ENCODE data around the gene PLA2G4F.

The PLA2G4F gene

GRCh38 chr15:42133886-42134502 lies 22.4 kb downstream of the PLA2G4F start:
- TF ChIP-seq CTCF (IDR thresholded peaks at IDR 0.05): peak; percentile 33
- H3K27me3 ChIP-seq (ENCODE audit: control insufficient read depth, insufficient read depth, low read length): no peaks in the 10 kb centered on the region

GRCh38 chr15:42133356-42133755 lies 23.1 kb downstream of the PLA2G4F start:
- Histone ChIP-seq H3K36me3 (ENCODE audit: control insufficient read depth, insufficient read depth, low read length) (no peaks in the 10 kb centered on the region), H3K4me1 (no peaks in the 10 kb centered on the region), H3K27ac (no peak overlapping the region), H3K27me3 (ENCODE audit: control insufficient read depth, insufficient read depth, low read length) (no peaks in the 10 kb centered on the region), H3K9me3 (ENCODE audit: control insufficient read depth, low read length) (no peaks in the 10 kb centered on the region), H3K4me3 (ENCODE audit: low read depth, low read length) (no peak overlapping the region), H3K4me2 (ENCODE audit: low read length) (no peak overlapping the region), H2AFZ (no peak overlapping the region), H3K79me2 (no peaks in the 10 kb centered on the region), H3K9ac (no peak overlapping the region)
- TF ChIP-seq CTCF (IDR thresholded peaks at IDR 0.05): no peak

More at GRCh38 chr15:42133886-42134502, 22.4 kb downstream of the PLA2G4F start:
- no peaks in the 10 kb centered on the region for H3K4me1 ChIP-seq
- no peaks in the 10 kb centered on the region for H3K9me3 ChIP-seq (ENCODE audit: control insufficient read depth, low read length)
- no peak overlapping the region for H3K4me2 ChIP-seq (ENCODE audit: low read length)
- H3K79me2 ChIP-seq: no peaks in the 10 kb centered on the region
- H3K4me3 ChIP-seq (ENCODE audit: low read depth, low read length): no peak overlapping the region
- no peak overlapping the region for H2AFZ ChIP-seq
- H3K9ac ChIP-seq: no peak overlapping the region
- H3K36me3 ChIP-seq (ENCODE audit: control insufficient read depth, insufficient read depth, low read length): no peaks in the 10 kb centered on the region
- no peak overlapping the region for H3K27ac ChIP-seq

- Histone ChIP-seq H3K9ac (no peak overlapping the region), H3K4me3 (ENCODE audit: low read depth, low read length) (no peak overlapping the region), H2AFZ (peak overlapping the region; percentile 20), H3K9me3 (ENCODE audit: control insufficient read depth, low read length) (no peaks in the 10 kb centered on the region), H3K4me1 (no peaks in the 10 kb centered on the region), H3K36me3 (ENCODE audit: control insufficient read depth, insufficient read depth, low read length) (no peaks in the 10 kb centered on the region), H3K4me2 (ENCODE audit: low read length) (no peak overlapping the region), H3K79me2 (no peaks in the 10 kb centered on the region), H3K27ac (no peak overlapping the region), H3K27me3 (ENCODE audit: control insufficient read depth, insufficient read depth, low read length) (no peaks in the 10 kb centered on the region)
- no peak for TF ChIP-seq CTCF (IDR thresholded peaks at IDR 0.05)
Measured at GRCh38 chr15:42131826-42132806, 24.3 kb downstream of the PLA2G4F start.

GRCh38 chr15:42131006-42131405 lies 25.4 kb downstream of the PLA2G4F start:
- Histone ChIP-seq H3K9me3 (ENCODE audit: control insufficient read depth, low read length) (no peaks in the 10 kb centered on the region), H3K9ac (no peak overlapping the region), H3K27ac (no peak overlapping the region)

More at GRCh38 chr15:42131006-42131405, 25.4 kb downstream of the PLA2G4F start:
- Histone ChIP-seq H3K36me3 (ENCODE audit: control insufficient read depth, insufficient read depth, low read length) (no peaks in the 10 kb centered on the region), H3K4me2 (ENCODE audit: low read length) (no peak overlapping the region), H2AFZ (no peak overlapping the region), H3K4me3 (ENCODE audit: low read depth, low read length) (no peak overlapping the region), H3K4me1 (no peaks in the 10 kb centered on the region), H3K79me2 (no peaks in the 10 kb centered on the region), H3K27me3 (ENCODE audit: control insufficient read depth, insufficient read depth, low read length) (no peaks in the 10 kb centered on the region)
- TF ChIP-seq CTCF (IDR thresholded peaks at IDR 0.05): no peak
